Stimulated activated naive CD4-positive, alpha-beta T cell (primary cell): ENCODE measurements around the gene AQP1.

ENCODE experiments used
- DNase-seq, 6 experiments: peaks; one replicate each; lab custom pipeline; 2025; lab: John Stamatoyannopoulos, UW

AQP1 gene

DNA sequence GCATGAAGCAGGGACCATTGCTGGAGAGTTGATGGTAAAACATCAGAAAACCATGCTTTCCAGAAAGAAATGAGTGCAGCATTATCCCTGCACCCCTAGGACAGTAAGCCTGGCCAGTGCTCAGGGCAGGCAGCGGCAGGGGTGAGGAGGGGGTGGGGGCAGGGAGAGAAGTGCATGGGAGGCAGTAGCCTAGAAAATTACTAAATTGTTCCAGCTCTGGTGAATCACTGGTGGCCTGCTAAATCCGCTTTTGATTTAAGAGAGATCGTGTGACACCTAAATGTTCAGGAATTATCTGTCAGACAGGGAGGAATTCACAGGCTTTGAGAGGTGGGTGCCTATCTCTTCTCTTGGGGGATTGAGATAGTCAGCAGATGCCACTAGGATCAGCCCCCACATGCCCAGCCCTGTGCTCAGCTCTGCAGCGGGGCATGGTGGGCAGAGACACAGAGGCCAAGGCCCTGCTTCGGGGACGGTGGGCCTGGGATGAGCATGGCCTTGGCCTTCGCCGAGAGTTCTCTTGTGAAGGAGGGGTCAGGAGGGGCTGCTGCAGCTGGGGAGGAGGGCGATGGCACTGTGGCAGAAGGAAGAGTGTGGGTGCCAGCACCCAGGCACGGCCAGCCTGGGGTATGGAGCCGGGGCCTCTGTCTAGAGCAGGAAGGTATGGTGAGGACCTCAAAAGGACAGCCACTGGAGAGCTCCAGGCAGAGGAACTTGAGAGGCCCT lies 5.0 kb upstream of the AQP1 start:
- DNase-seq = no peak

DNA sequence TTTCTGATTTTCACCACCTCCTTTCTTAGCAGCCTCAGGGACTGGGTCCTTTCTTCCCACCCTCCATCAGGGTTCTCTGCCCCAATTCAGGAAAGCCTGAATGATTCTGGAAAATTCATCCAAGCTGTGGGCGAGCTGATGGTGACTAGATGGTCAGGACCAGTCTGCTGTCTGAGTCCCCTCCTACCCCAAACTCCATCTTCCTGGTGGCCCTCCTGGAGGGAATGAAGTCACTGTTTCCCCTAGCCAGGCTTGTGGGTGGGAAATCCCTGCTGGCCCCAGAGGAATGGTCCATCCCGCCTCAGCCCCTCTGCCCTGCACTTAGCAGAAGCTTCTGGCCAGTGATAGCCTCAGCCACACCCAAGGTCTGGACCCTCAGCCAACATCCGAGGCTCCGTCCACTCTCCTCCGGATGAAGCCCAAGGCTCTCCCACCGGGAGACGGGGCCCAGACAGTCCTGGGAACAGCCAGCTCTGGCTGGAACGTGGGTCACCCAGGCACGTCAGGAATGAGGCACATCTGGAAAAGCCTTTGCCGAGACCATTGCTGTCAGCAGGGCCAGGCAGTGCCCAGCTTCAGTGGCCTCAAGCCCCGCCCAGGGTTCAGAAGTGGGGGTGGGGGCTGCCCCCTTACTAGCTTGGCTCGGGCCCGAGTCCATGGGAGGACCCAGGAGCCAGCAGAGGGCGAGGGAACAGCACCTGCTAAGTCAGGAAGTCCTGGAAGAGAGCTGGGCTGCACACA lies 4.0 kb upstream of the AQP1 start:
- no peak for DNase-seq

DNA sequence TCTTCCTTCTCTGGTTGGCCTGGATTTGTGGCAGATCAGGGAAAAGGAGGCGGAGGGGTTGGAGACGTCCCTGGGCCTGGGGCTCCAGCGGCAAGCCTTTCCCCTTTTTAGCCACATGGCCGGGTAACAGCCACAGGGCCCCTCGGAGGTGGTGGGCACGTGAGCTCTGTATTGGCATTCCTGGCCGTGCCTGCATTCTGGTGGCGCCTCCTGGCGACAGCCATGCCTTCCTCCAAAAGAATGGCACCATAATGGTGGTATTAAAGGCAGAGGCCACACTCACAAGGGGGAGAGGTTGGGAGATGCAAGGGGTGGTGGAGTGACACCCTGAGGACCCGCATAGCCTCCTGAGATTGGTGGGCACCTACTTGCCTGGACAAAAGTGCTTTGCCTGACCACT lies 3.0 kb upstream of the AQP1 start:
- DNase-seq = no peak

DNA sequence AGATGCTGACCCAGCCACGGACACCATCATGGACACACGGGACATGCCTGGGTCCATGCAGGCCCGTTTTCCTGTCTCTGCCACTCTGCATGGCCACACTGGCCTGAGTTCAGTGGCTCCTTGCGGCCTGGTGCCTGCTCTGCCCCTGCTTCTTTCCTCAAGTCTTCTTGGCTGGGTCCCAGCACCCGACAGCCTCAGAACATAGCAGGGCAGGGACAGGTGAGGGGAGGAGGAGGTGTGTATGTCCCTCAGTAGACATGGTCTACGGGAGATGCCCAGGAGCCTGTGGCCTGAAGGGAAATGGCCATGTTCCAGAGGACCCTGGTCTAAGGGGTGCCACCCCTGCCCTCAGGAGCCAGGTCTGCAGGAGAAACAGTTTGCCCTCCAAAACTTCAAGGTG lies 2.2 kb upstream of the AQP1 start:
- DNase-seq = no peak

DNA sequence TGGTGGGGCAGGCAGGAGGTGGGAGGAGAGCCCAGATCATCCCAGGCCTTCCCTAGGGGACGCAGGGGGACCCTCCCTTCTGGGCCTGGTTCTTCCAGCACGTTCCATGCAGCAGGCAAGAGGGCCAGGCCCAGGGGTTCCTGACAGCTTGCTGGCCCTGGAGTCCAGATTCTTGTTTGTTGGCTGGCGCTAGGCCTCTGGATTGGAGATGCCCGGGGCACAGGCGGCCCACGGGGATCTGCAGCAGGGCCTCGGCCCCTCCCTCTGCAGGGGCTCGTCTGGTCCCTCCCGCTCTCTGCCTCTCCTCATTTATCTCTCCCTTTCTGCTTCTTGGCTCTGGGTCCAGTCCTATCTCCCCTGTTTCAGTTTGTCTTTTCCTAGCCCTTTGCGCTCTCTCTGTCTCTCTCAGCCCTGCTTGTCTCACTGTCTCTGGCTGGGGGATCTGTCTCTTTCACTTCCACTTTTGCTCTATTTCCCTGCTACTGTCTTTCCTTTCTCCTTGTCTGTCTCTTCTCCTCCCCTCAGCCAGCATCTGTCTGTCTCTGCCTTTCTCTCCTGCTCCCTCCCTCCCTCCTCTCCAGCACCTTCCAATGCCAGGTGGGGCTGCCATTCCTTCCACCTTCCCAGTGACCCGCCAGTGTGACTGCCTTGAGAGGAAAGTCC lies 1.1 kb upstream of the AQP1 start:
- DNase-seq = no peak

DNA sequence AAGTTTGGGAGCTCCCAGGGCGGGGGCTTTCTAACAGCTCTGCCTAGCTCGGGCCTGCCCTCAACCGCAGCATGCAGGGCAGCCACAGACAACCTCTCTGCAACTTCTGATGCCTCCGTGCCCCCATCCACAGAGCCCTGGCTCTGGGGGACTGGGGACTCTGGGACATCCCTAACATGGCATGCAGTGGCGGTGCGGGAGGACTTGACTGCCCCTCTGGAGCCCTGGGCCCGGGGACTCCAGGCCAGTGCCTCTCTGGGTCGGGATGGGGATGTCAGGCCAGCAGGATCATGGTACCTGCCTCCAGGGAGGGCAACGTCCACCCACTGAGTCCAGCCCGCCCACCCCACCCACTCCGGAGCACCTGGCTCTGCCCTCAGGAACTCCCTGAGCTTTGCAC lies 520 bp upstream of the AQP1 start:
- DNase-seq = no peak

DNA sequence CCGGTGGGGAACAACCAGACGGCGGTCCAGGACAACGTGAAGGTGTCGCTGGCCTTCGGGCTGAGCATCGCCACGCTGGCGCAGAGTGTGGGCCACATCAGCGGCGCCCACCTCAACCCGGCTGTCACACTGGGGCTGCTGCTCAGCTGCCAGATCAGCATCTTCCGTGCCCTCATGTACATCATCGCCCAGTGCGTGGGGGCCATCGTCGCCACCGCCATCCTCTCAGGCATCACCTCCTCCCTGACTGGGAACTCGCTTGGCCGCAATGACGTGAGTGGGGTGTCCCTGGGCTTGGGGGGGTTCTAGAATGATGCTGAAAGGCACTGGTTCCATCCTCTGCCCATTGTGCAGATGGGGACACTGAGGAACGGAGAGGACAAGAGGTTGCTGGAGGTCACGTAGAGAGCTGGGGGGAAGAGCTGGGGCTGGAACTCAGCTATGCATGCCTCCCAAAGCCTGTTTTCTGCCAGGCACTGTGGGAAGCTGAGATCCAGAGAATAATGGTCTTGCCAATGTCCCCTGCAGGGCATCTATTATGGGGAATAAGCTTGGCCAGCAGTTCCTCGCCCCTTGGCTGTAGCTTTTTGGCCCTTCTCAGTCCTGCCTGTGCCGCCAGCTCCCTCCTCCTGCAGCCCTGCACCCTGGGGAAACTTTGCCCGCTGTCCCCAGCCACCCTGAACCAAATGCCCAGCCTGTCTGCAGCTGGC lies 523 bp downstream of the AQP1 start:
- DNase-seq = no peak

DNA sequence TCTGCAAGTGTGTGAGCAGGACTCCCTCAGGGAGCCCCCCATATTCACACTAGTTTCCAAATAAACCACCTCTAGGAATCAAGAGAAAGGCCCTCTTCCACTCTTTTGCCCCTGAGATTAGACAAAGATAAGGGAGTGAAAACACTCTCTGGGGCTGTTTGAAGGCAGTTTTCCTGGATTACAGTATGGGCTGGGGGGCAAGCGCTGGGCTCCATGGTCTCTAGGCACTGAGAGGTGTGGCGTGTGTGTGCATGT lies 1.0 kb downstream of the AQP1 start:
- no peak for DNase-seq

DNA sequence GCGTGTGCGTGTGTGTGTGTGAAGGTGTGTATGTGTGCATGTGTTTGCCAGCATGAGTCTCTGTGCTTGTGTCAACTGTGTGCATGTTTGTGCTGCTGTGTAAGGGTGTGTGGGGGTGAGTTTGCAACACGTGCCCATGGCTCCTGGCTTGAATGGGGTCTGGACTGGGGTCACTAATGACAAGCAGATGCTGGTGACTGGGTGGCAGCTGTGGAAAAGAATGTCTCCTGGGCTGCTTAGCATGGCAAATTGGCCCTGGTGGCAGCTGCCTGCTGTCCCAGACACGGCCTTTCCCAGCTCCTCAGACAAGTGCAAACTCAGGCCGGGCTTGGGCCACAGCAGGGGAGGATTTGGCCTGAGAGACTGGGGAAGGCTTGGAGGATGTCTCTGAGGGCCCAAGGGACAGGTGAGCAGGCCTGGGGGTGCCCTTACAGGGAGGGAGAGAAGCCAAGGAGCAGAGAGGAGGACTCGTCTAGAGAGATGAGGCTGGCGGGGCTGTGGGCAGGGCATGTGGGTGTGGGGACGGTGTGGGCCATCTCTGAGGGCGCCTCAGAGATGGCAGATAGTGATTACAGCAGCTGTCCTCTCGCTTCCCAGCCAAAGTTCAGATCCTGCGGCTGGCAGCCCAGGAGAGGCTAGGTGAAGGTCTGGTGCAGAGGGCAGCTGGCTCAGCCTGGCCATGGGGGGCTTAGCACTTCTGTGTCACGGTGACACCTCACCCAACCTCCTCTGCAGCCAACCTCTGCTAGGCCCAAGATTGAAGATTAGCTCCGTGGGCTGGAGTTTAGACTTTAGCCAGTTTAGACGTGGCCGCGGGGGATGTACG lies 1.5 kb downstream of the AQP1 start:
- no peak for DNase-seq

DNA sequence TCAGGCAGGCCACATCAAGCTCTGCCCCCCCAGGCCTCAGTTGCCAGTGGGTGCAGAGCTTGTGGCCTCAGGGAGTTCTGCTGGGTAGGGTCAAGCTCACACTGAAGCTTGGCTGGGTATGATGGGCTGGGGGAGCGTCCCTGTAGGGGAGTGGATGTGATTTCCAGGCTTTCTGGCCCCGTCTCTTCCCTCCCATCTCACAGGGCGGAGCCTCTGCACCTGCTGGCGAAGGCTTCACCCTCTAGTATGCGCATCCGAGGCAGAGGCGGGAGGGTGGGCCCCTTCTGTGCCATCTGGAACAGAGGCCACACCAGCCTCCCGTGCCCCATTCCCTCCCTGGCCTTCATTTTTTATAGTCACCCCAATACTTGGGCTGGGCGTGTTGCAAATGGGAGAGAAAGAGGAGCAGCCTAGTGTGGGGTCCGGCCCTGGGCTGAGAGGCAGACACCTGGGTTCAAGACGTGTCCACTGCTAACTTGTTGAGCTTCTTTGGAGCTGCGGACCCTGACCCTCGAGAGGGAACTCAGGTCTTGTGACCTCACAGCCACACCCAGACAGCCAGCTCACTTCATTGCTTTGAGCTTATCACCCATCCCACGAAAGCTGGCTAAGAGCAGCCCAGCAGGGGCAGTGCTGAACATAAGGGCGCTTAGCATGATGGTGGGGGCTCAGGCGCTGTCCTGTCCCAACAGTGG lies 2.3 kb downstream of the AQP1 start:
- DNase-seq = no peak

DNA sequence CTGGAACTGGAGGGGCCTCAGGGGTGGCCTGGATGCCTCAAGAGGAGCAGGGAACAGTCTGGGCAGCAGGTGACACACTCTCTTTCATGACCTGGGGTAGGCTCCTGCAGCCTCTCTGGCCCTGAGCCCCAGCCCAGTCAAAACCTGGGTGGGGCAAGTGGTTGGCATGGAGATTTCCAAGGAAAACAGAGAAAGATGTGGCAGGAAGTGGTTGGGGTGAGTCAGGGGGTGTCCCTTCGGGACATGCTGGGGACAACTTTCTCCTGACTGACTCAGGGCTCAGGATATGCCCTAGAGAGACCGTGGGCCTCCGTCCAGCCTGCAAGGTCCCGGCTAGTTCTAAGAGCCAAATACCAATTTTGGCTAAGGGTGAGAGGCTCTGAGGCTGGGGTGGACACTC lies 2.9 kb downstream of the AQP1 start:
- DNase-seq = no peak

DNA sequence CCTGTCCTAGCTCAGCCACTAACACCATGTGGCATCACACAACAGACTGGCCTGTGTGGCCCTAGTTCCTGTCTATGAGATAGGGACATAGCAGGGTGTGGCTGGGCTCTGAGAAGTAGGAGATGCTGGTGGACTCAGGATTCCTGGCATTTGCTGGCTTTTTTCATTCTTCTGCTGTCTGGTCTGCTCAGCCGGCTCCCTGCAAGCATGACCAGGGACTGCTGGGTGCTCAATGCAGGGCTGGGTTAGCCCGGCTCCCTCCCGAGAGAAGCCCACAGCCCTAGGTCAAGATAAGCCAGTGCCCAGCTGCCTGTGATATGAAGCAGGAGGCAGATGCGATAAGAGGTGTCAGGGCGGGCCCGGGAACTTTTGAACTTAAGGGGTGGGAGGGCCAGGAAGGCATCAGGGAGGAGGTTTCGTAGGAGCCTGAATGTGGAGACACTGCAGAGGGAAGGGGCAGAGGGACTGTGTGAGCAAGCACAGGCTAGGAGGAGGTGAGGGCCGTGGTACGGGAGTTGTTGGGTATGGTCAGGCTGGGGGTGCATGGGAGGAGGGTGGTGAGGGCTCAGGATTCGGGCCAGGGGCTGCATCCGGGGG lies 3.5 kb downstream of the AQP1 start:
- no peak for DNase-seq

DNA sequence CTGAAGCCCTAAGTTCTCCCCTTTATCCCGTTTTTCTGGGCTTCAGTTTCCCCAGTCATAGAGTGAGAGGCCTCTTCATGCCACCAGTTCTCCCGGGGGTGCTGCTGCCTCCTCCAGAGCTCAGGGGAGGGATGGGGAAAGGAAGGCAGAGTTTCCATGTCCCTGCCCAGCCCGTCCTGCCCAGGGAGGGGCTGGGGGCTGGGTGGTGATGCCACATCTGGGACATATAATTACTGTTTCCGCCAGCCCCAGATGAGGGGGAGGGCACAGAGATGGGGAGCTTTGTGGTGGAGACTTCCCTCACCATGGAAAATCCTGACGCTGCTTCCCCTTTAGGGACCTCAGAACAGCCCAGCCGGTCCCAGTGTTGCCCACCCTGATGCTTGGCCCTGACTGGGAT lies 4.1 kb downstream of the AQP1 start:
- DNase-seq = no peak

DNA sequence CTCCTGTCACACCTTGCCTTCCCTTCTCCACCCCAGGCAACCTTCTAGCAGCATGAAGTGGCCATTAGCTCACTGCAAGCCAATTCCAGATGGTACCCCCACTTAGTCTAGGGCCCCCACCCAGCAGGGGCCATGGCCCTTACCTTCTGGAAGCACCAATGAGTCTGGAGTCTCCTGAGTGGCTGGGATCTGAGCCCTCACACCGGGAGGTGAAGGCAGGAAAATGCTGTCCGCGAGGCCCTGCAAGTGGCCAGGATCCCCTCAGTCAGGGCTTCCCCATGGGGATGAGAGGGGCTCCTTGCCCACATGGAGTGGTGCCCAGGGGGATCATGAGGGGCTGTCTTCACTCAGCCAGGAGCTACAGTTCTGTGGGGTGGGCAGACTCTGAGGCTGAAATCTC lies 4.6 kb downstream of the AQP1 start:
- no peak for DNase-seq

DNA sequence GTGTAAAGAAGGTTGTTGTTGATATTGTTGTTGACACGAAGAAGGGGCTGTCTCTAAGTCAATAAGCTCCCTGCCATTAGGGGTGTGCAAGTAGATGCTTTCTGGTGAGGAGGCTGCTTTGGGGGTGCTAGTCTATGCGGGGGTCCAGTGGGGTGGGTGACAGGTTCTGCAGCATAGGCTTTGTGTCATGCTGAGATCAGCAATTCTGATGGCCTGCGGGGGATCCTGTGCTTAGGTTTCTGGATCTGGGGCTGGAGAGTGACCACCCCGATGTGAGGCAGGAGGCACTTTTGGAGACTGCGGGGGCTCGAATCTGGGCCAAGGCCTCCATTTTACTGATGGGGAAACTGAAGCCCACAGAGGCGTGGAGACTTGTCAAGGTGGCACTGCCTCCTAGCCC lies 5.1 kb downstream of the AQP1 start:
- no peak for DNase-seq

DNA sequence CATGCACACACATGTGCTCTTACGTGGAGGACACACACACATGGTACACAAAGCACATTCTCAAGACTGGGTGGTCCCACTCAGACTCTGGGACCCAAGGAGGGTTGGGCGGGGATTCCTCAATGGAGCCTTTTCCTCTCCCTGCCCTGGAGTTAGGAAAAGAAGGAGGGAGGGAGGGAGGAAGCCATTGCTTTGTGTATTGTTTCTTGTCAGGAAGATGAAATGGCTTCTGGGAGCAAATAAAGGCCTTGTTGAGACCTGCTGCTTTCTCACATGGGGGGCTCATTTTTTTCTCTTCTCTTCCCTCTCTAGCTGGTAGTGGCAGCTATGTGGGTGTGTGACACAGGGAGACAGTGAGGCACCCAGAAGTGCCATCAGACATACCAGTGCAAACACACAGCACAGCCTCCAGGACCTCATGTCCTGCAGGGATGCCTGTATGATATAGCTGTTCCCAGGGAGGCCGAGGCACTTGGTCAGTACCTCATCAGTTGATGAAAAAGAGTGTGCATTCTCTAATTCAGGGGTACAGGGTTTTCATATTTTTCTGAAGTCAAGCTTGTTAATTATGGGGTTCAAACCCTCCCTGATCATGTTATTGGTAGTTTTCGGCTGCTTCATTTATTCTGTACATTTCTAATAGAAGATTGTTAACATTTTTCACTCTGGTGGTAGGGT lies 5.7 kb downstream of the AQP1 start:
- DNase-seq = no peak

DNA sequence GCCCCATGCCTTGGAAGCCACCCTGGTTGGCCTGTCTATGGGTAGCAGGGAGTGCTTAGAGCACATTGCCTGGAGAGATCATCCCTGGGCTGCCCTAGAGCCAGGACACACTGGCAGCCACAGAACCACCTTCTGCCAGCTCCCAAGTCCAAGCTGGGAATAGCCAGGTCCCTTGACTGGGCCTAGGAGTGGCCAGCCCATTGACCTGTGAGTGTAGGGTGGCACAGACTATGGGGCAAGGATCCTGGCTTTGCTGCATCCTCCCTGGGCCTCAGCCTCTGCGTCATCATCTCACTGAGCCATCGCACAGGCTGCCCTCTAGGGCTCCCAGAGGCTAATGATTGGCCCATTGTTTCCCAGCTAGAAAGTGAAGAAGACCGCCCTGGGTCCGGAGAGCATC lies 7.0 kb downstream of the AQP1 start:
- no peak for DNase-seq

DNA sequence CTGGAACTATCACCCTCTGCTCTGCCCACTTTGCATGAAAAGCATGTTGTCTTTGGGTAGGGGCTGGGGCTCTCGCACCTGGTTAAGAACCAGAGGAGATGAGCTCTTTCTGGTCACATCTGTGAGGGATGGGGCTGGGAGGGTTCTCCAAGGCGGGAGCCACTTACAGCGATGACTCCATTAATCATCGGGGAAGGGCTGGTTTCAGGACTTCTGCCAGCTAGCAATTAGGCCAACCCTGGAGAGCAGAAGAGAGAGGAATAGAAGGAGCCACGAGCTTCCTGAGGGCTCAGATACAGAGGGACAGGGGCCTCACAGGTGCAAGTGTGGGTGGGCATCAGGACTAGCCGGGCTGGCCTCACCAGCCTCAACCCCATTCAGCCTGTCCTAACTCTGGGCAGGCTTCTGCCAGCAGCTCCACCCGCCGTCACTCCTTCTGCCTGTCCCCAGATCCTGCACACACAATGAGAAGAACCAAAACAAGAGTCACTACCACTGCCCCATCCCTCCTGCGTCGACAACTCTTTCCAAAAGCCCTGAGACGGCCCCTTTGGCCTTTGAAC lies 8.4 kb downstream of the AQP1 start:
- no peak for DNase-seq

DNA sequence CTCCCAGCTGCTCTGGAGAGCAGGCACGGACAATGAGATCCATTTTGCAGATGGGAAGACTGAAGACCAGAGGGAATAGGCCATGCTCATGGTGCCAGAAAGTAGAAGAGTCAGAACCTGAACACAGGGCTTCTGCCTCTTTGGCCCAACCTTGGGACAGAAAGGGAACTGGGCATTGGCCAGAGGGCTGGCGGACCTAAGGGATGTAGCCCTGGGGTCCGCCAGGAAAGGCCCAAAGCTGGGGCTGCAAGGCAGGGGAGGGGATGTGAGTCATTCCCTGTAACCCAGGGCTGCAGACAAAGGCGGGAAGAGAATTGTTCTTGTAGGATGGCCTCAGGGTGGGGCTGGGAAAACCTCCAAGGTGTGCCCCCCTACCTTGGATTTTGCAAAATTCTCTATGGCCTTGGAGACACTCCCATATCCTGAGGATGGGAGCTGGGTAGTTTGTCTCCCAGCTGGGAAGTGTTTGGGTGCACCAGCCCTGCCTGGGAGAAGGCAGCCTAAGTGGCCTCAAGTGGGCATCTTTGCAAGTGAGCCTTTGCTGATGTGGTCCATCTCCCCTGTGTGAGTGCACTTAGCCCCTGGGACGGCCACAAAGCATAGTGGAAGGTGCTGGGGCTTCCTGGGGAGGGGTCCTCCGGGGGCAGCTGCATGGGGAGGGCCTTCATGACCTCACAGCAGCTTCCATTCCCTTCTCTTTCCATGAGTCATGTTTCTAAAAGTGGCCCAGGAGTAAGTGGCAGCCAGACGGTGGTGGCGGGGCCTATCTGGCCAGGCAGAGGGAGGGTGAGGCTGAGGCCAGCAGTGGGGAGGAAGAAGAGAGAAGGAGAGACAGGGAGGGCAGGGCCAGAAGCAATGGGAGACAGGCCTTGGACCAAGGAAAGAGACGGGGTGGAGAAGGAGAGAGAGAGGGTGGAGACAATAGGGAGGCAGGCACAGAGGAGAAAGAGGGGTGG lies 9.2 kb downstream of the AQP1 start:
- DNase-seq = no peak
